GM19240 (cell line): ENCODE data around the gene TNS1.

Experiments used
- DNase-seq: peaks from one replicate; pipeline ENCODE4 v3.0.0; 2011; ENCODE audit warnings: low spot score; ENCODE audit not compliant: insufficient read length

The TNS1 gene

GRCh38 chr2:217834057-217834620 lies 168.7 kb downstream of the TNS1 start:
- DNase-seq: no peak

- no peak for DNase-seq
These were observed 169.4 kb downstream of the TNS1 start for GRCh38 chr2:217833439-217833838.

GRCh38 chr2:217832987-217833386 lies 169.8 kb downstream of the TNS1 start:
- DNase-seq: no peak

GRCh38 chr2:217832115-217832514 lies 170.7 kb downstream of the TNS1 start:
- no peak for DNase-seq

- DNase-seq: no peak
These were observed 171.5 kb downstream of the TNS1 start for GRCh38 chr2:217831306-217831705.

- DNase-seq: no peak
These were observed 172.0 kb downstream of the TNS1 start for GRCh38 chr2:217830807-217831206.

- DNase-seq: no peak
These were observed 172.7 kb downstream of the TNS1 start for GRCh38 chr2:217830061-217830460.

GRCh38 chr2:217829420-217829819 lies 173.4 kb downstream of the TNS1 start:
- no peak for DNase-seq

GRCh38 chr2:217828336-217828735 lies 174.5 kb downstream of the TNS1 start:
- DNase-seq: no peak

- DNase-seq: no peak
These were observed 175.2 kb downstream of the TNS1 start for GRCh38 chr2:217827430-217828201.

GRCh38 chr2:217826991-217827390 lies 175.8 kb downstream of the TNS1 start:
- DNase-seq: no peak

- no peak for DNase-seq
These were observed 176.3 kb downstream of the TNS1 start for GRCh38 chr2:217826520-217826919.

GRCh38 chr2:217825469-217826235 lies 177.1 kb downstream of the TNS1 start:
- DNase-seq: no peak

GRCh38 chr2:217824223-217824622 lies 178.6 kb downstream of the TNS1 start:
- no peak for DNase-seq

- no peak for DNase-seq
These were observed 179.2 kb downstream of the TNS1 start for GRCh38 chr2:217823626-217824025.

- no peak for DNase-seq
These were observed 180.2 kb downstream of the TNS1 start for GRCh38 chr2:217822296-217823252.

GRCh38 chr2:217821536-217822147 lies 181.2 kb downstream of the TNS1 start:
- no peak for DNase-seq

- no peak for DNase-seq
These were observed 181.9 kb downstream of the TNS1 start for GRCh38 chr2:217820904-217821303.

- DNase-seq: no peak
These were observed 182.5 kb downstream of the TNS1 start for GRCh38 chr2:217820091-217820819.

- DNase-seq: no peak
These were observed 184.4 kb downstream of the TNS1 start for GRCh38 chr2:217818293-217818850.
